ENCODE results near the gene TIPRL. TPM values are rescaled to one million over a fixed set of nuclear protein-coding genes. Genes with fewer than 3 reads are reported as not detected.

The TIPRL gene
- total and polyA plus RNA-seq, 7 experiments from 2014 or later = 17.2 to 44.9 (median 23.5) TPM

DNA sequence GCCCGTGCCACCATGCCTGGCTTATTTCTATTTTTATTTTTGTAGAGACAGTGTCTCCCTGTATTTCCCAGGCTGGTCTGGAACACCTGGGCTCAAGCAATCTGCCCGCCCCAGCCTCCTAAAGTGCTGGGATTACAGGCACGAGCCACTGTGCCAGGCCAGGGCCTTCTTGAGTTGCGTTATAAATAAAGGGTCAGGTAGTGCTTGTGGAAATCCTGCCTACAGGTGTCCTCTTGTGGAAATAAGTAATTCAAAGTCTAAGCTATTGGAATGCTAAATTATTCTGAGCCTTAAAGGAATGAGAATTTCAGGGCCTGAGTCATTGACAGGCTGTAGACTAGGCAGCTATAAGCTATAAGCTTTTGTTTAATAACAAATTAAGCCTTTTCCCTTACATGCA lies 38.9 kb downstream of the TIPRL start:
- POLR2A ChIA-PET = no interaction called here
- ATAC-seq = no peak
- Histone ChIP-seq H3K27me3 (ENCODE audit: control insufficient read depth in 2 of 2, insufficient read depth in 2 of 2, low read length in 2 of 2) (no peaks in the 10 kb centered on the region), H3K27ac (ENCODE audit: low read depth, low read length) (no peak overlapping the region), H3K36me3 (ENCODE audit: control insufficient read depth in 2 of 3, insufficient read depth in 3 of 3, low read length in 3 of 3) (no peaks in the 10 kb centered on the region), H3K4me1 (ENCODE audit: control insufficient read depth in 2 of 2, insufficient read depth in 2 of 2, low read length in 2 of 2) (no peaks in the 10 kb centered on the region), H3K4me3 (ENCODE audit: low read length) (no peak overlapping the region), H3K9me3 (ENCODE audit: control insufficient read depth in 2 of 3, low read length in 3 of 3) (peaks cover 0 to 7% (median 0%) of the 10 kb centered on the region in 3 experiments)
- peaks cover 0 to 10% (median 7%) of the 10 kb centered on the region in 11 donors for H3K9me3 Mint-ChIP-seq
- peaks cover 0 to 8% (median 5%) of the 10 kb centered on the region in 5 donors for H3K36me3 Mint-ChIP-seq
- intact Hi-C loops (cut with micrococcal nuclease) = no loop called here
- no peak for DNase-seq
- H3K4me3 Mint-ChIP-seq = no peak overlapping the region
- peaks cover 0 to 8% (median 0%) of the 10 kb centered on the region in 5 donors for H3K27me3 Mint-ChIP-seq
- CTCF ChIA-PET = no interaction called here
- no peak overlapping the region for H3K27ac Mint-ChIP-seq
- peaks cover 0 to 5% (median 0%) of the 10 kb centered on the region in 7 donors for H3K4me1 Mint-ChIP-seq

GRCh38 chr1:168218658-168219057 lies 39.9 kb downstream of the TIPRL start:
- Mint-ChIP-seq H3K27ac (no peak overlapping the region), H3K4me3 (no peak overlapping the region), H3K27me3 (peaks cover 0 to 11% (median 4%) of the 10 kb centered on the region in 5 donors), H3K4me1 (peaks cover 0 to 5% (median 0%) of the 10 kb centered on the region in 7 donors), H3K9me3 (peaks cover 0 to 5% (median 0%) of the 10 kb centered on the region in 11 donors), H3K36me3 (peaks cover 0 to 3% (median 0%) of the 10 kb centered on the region in 5 donors)
- DNase-seq = no peak
- ATAC-seq = no peak
- intact Hi-C loops (cut with micrococcal nuclease) = no loop called here
- CTCF ChIA-PET = interaction anchor here (0.6 kb wide), 1 partner anchor 75 kb away, joined by 3 read pairs; no protein-coding TSS in a partner anchor
- Histone ChIP-seq H3K27me3 (ENCODE audit: control insufficient read depth in 2 of 2, insufficient read depth in 2 of 2, low read length in 2 of 2) (no peaks in the 10 kb centered on the region), H3K36me3 (ENCODE audit: control insufficient read depth in 2 of 3, insufficient read depth in 3 of 3, low read length in 3 of 3) (no peaks in the 10 kb centered on the region), H3K9me3 (ENCODE audit: control insufficient read depth in 2 of 3, low read length in 3 of 3) (no peaks in the 10 kb centered on the region), H3K27ac (ENCODE audit: low read depth, low read length) (no peak overlapping the region), H3K4me1 (ENCODE audit: control insufficient read depth in 2 of 2, insufficient read depth in 2 of 2, low read length in 2 of 2) (no peaks in the 10 kb centered on the region), H3K4me3 (ENCODE audit: low read length) (no peak overlapping the region)
- POLR2A ChIA-PET = no interaction called here

GRCh38 chr1:168220470-168220871 lies 41.7 kb downstream of the TIPRL start:
- intact Hi-C loops (cut with micrococcal nuclease) = loop anchor here in 1 of 2 donors (10.0 kb wide), 1 partner anchor 184 kb away; no protein-coding TSS in a partner anchor
- Mint-ChIP-seq H3K4me3 (no peak overlapping the region), H3K27me3 (peaks cover 0 to 6% (median 4%) of the 10 kb centered on the region in 5 donors), H3K36me3 (peaks cover 0 to 3% (median 0%) of the 10 kb centered on the region in 5 donors), H3K27ac (no peak overlapping the region), H3K4me1 (peaks cover 0 to 18% (median 6%) of the 10 kb centered on the region in 7 donors), H3K9me3 (peaks cover 0 to 7% (median 0%) of the 10 kb centered on the region in 11 donors)
- Histone ChIP-seq H3K9me3 (ENCODE audit: control insufficient read depth in 2 of 3, low read length in 3 of 3) (no peaks in the 10 kb centered on the region), H3K4me1 (ENCODE audit: control insufficient read depth in 2 of 2, insufficient read depth in 2 of 2, low read length in 2 of 2) (no peaks in the 10 kb centered on the region), H3K27me3 (ENCODE audit: control insufficient read depth in 2 of 2, insufficient read depth in 2 of 2, low read length in 2 of 2) (no peaks in the 10 kb centered on the region), H3K4me3 (ENCODE audit: low read length) (no peak overlapping the region), H3K27ac (ENCODE audit: low read depth, low read length) (no peak overlapping the region), H3K36me3 (ENCODE audit: control insufficient read depth in 2 of 3, insufficient read depth in 3 of 3, low read length in 3 of 3) (no peaks in the 10 kb centered on the region)
- ChIA-PET POLR2A (no interaction called here), CTCF (no interaction called here)
- DNase-seq = no peak
- no peak for ATAC-seq

GRCh38 chr1:168221275-168221674 lies 42.5 kb downstream of the TIPRL start:
- ChIA-PET POLR2A (no interaction called here), CTCF (no interaction called here)
- peaks cover 0 to 7% (median 0%) of the 10 kb centered on the region in 11 donors for H3K9me3 Mint-ChIP-seq
- H3K4me1 ChIP-seq (ENCODE audit: control insufficient read depth in 2 of 2, insufficient read depth in 2 of 2, low read length in 2 of 2) = no peaks in the 10 kb centered on the region
- no peaks in the 10 kb centered on the region for H3K9me3 ChIP-seq (ENCODE audit: control insufficient read depth in 2 of 3, low read length in 3 of 3)
- ATAC-seq (no peak), DNase-seq (no peak)
- H3K36me3 Mint-ChIP-seq = peaks cover 0 to 3% (median 0%) of the 10 kb centered on the region in 5 donors
- intact Hi-C loops (cut with micrococcal nuclease) = loop anchor here in 1 of 2 donors (10.0 kb wide), 1 partner anchor 184 kb away; no protein-coding TSS in a partner anchor
- H3K36me3 ChIP-seq (ENCODE audit: control insufficient read depth in 2 of 3, insufficient read depth in 3 of 3, low read length in 3 of 3) = peaks cover 0 to 4% (median 0%) of the 10 kb centered on the region in 3 experiments
- H3K27ac ChIP-seq (ENCODE audit: low read depth, low read length) = no peak overlapping the region
- H3K4me3 Mint-ChIP-seq = no peak overlapping the region
- H3K27ac Mint-ChIP-seq = no peak overlapping the region
- no peak overlapping the region for H3K4me3 ChIP-seq (ENCODE audit: low read length)
- H3K4me1 Mint-ChIP-seq = peaks cover 0 to 20% (median 9%) of the 10 kb centered on the region in 7 donors
- no peaks in the 10 kb centered on the region for H3K27me3 ChIP-seq (ENCODE audit: control insufficient read depth in 2 of 2, insufficient read depth in 2 of 2, low read length in 2 of 2)
- H3K27me3 Mint-ChIP-seq = peaks cover 0 to 6% (median 4%) of the 10 kb centered on the region in 5 donors

DNA sequence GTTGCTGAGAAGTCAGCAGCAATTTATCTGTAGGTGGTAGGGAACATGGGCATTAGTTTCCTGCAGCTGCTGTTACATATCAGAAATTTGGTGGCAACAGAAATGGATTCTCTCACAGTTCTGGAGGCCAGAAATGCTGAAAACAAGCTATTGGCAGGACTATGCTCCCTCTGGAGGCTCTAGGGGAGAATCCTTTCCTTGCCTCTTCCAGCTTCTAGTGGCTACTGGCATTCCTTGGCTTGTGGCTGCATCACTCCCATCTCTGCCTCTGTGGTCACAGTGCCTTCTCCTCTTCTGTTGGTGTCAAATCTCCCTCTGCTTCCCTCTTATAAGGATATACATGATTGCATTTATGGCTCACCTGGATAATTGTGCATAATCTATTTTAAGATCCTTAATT lies 44.5 kb downstream of the TIPRL start:
- H3K36me3 ChIP-seq (ENCODE audit: control insufficient read depth in 2 of 3, insufficient read depth in 3 of 3, low read length in 3 of 3) = peaks cover 0 to 5% (median 0%) of the 10 kb centered on the region in 3 experiments
- no peak overlapping the region for H3K4me3 Mint-ChIP-seq

DNA sequence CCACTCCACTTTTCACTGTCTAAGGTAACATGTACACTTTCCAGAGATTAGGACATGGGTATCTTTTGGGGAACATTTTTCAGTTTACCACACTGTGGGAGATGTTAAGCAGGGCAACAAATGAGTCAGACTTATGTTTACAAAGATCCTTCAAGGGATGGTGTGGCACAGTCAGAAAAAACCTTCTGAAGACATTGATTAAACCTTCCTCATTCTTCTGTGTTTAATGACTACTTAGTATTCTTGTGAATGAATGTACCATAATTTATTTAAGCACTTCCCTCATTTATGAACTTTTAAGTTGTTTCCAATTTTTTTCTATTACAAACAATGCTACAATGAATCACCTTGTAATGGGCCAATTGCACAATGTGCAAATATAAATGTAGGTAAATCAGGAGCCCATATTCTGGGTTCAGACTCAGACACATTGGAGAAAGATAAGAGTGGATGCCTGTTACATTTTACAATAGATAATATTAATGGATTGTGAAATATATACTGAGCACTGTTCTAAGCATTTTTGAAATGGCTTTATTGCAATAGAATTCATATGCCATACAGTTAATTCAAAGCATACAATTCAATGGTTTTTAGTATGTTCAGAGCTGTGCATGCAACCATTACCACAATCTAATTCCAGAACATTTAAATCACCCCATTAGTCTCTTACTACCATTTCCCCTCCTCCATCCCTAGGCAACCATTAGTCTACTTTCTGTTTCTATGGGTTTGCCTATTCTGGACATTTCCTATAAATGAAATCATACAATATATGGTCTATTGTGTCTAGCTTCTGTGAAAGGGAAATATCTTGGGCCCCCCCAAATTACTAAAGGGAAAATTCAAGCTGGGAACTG lies 45.1 kb downstream of the TIPRL start:
- no peaks in the 10 kb centered on the region for H3K9me3 ChIP-seq (ENCODE audit: control insufficient read depth in 2 of 3, low read length in 3 of 3)
- peak overlapping the region in 2 of 10 donors; percentile 9 to 14 for H3K4me3 Mint-ChIP-seq
- intact Hi-C loops (cut with micrococcal nuclease) = loop anchor here in 1 of 2 donors (10.0 kb wide), 1 partner anchor 181 kb away; no protein-coding TSS in a partner anchor
- ATAC-seq (no peak), DNase-seq (no peak)
- peaks cover 0 to 5% (median 0%) of the 10 kb centered on the region in 3 experiments for H3K36me3 ChIP-seq (ENCODE audit: control insufficient read depth in 2 of 3, insufficient read depth in 3 of 3, low read length in 3 of 3)
- H3K4me3 ChIP-seq (ENCODE audit: low read length) = no peak overlapping the region
- H3K27ac ChIP-seq (ENCODE audit: low read depth, low read length) = no peak overlapping the region
- H3K4me1 Mint-ChIP-seq = peaks cover 18 to 42% (median 31%) of the 10 kb centered on the region in 7 donors
- CTCF ChIA-PET = no interaction called here
- POLR2A ChIA-PET = interaction anchor here (1.0 kb wide), 1 partner anchor 1385 kb away, joined by 3 read pairs; the partner anchor contains the start of gene POGK
- H3K27me3 Mint-ChIP-seq = peaks cover 0 to 7% (median 4%) of the 10 kb centered on the region in 5 donors
- H3K9me3 Mint-ChIP-seq = peaks cover 0 to 7% (median 0%) of the 10 kb centered on the region in 11 donors
- H3K36me3 Mint-ChIP-seq = peaks cover 0 to 20% (median 0%) of the 10 kb centered on the region in 5 donors
- peaks cover 14 to 15% of the 10 kb centered on the region in 2 donors for H3K4me1 ChIP-seq (ENCODE audit: control insufficient read depth in 2 of 2, insufficient read depth in 2 of 2, low read length in 2 of 2)
- no peak overlapping the region for H3K27ac Mint-ChIP-seq
- H3K27me3 ChIP-seq (ENCODE audit: control insufficient read depth in 2 of 2, insufficient read depth in 2 of 2, low read length in 2 of 2) = no peaks in the 10 kb centered on the region

More for the DNA sequence above, 44.5 kb downstream of the TIPRL start:
- H3K4me1 ChIP-seq (ENCODE audit: control insufficient read depth in 2 of 2, insufficient read depth in 2 of 2, low read length in 2 of 2) = peaks cover 14 to 15% of the 10 kb centered on the region in 2 donors
- intact Hi-C loops (cut with micrococcal nuclease) = loop anchor here in 1 of 2 donors (10.0 kb wide), 1 partner anchor 182 kb away; no protein-coding TSS in a partner anchor
- POLR2A ChIA-PET = no interaction called here
- peaks cover 0 to 7% (median 0%) of the 10 kb centered on the region in 11 donors for H3K9me3 Mint-ChIP-seq
- H3K27ac Mint-ChIP-seq = no peak overlapping the region
- H3K36me3 Mint-ChIP-seq = peaks cover 0 to 18% (median 0%) of the 10 kb centered on the region in 5 donors
- peaks cover 0 to 7% (median 4%) of the 10 kb centered on the region in 5 donors for H3K27me3 Mint-ChIP-seq
- no peak overlapping the region for H3K4me3 ChIP-seq (ENCODE audit: low read length)
- DNase-seq = no peak
- H3K9me3 ChIP-seq (ENCODE audit: control insufficient read depth in 2 of 3, low read length in 3 of 3) = no peaks in the 10 kb centered on the region
- CTCF ChIA-PET = interaction anchor here (0.5 kb wide), 1 partner anchor 41 kb away, joined by 7 read pairs; no protein-coding TSS in a partner anchor
- H3K4me1 Mint-ChIP-seq = peaks cover 14 to 36% (median 24%) of the 10 kb centered on the region in 7 donors
- ATAC-seq = no peak
- no peaks in the 10 kb centered on the region for H3K27me3 ChIP-seq (ENCODE audit: control insufficient read depth in 2 of 2, insufficient read depth in 2 of 2, low read length in 2 of 2)
- H3K27ac ChIP-seq (ENCODE audit: low read depth, low read length) = no peak overlapping the region
